Fibroblast of mammary gland (primary cell): ENCODE measurements around the gene SCGN.
A peak's percentile ranks its signal among the peaks of the same experiment; 100 is the strongest.

Experiments
- DNase-seq: peaks from one replicate; pipeline ENCODE4 v3.0.0-alpha.2; 2010; ENCODE audit warnings: low read depth
- H3K4me3 ChIP-seq: 2 replicates; pipeline ENCODE4 v1.5.1; 2011; ENCODE audit warnings: low read depth, mild to moderate bottlenecking, low read length, moderate library complexity; ENCODE audit not compliant: control insufficient read depth
- CTCF ChIP-seq: conservative IDR thresholded peaks from 2 replicates; pipeline ENCODE4 v1.5.1; 2011; ENCODE audit warnings: low read depth, low read length, inconsistent platforms; ENCODE audit not compliant: control insufficient read depth, insufficient read depth

SCGN gene

DNA sequence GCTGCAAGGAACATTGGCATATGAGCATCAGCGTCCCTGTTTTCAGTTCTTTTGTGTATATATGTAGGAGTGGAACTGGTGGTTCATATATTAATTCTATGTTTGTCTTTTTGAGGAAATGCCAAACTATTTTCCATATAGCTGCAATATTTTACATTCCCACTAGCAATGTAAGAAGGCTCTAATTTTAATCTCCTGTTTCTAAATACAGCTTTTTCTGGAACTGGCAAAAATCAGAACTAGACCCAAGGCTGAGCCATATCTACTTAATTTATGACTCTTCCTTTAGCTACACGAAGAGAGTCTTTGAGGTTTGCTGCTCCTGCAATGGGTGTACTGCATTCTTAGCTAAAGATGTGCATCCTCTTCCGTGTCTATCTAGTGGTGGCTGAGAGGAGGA is 52.0 kb downstream of the SCGN start:
- no peak overlapping the region for H3K4me3 ChIP-seq
- no peak for TF ChIP-seq CTCF

DNA sequence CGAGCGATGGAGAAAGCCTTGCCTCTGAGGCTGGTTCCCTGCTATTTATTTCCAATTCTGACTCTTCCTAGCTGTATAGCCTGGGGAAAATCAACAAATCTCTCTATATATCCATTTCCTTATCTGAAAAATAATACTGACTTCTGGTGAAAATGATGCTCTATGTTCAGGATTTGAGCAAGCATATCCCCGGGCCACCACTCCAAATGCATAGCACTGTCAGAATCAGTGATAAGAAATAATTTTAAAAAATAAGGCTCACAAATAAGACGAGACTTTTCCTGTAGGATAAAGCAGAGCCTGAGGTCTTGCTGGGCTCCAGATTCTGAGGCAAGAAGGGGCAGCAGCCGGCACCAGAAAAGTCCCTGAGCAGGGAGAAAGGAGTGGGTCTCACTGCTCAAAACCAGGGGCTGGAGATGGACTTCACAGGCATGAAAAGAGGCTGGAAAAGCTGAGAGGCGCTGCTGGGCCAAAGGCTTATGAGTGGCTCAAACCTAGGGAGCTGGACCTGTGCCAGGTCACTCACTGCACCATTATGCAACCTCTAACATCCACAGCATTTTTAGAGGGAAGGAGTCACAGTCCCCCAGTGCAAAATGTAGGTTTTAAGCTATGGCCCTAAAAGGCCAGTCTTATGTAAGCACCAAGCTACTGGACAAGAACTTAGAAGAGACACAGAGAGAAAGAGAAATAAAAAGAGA is 54.4 kb downstream of the SCGN start:
- TF ChIP-seq CTCF = no peak
- H3K4me3 ChIP-seq = no peak overlapping the region
- peak; percentile 34 for DNase-seq

More for the DNA sequence above, 52.0 kb downstream of the SCGN start:
- DNase-seq = no peak

DNA sequence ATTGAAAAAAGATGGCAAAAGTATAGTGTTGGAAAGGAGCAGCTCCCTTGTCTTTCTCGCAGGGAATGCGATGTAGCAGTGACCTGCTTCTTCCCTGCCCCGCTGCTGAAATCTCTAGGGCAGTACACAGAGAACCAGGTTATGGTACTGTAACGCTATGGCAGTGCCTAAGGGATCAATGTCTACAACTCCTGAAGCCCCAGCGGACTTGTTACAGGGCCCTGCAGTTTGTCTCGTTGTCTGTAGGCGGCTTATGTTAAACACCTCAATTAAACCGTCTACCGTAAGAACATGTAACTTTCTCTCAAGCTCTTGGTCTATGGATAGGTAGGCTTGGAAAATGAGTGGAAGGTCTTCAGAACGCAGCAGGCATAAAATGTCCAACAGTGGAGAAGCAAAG is 57.7 kb downstream of the SCGN start:
- no peak overlapping the region for H3K4me3 ChIP-seq
- no peak for TF ChIP-seq CTCF
- no peak for DNase-seq

DNA sequence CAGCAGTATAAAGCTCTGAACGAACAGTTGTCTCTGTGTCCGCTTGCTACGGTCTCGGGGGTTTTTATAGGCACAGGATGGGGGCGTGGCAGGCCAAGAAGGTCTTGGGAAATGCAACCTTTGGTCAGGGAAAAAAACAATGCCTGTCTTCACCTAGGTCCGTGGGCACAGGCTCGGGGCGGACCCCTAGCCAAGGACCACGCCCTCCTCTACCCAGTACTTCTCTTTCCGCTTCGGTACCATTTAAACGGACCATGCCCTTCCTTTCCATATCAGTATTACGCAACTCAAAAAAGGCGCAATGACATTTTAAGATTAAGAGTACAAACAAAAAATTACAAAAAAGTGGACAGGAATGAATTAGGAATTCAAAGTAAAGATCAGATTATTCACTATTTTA is 58.3 kb downstream of the SCGN start:
- DNase-seq = no peak
- H3K4me3 ChIP-seq = no peak overlapping the region
- no peak for TF ChIP-seq CTCF

GRCh38 chr6:25713824-25714223 is 61.8 kb downstream of the SCGN start:
- DNase-seq = peak; percentile 2
- no peak overlapping the region for H3K4me3 ChIP-seq
- no peak for TF ChIP-seq CTCF

DNA sequence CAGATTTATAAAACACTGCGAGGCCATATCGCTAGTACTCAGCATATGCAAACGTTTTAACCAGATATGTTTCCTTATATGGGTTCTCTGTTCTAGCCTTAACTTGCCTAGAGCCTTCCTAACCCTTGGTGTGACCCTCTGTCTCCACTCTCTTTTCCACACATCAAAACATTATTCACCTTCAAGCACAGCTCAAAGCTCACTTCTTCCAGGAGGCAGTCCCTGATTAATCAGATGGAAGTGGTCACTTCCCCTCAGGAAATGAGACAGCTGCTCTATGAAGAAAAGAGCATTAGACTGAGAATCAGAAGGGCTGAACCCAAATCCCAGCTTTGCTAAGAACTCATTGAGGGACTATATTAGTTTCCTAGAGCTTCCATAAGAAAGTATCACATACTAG is 62.8 kb downstream of the SCGN start:
- no peak for DNase-seq

More for the DNA sequence above, 62.8 kb downstream of the SCGN start:
- no peak overlapping the region for H3K4me3 ChIP-seq
- TF ChIP-seq CTCF = no peak
